ENCODE measurements around the gene MYO1D.

DNA sequence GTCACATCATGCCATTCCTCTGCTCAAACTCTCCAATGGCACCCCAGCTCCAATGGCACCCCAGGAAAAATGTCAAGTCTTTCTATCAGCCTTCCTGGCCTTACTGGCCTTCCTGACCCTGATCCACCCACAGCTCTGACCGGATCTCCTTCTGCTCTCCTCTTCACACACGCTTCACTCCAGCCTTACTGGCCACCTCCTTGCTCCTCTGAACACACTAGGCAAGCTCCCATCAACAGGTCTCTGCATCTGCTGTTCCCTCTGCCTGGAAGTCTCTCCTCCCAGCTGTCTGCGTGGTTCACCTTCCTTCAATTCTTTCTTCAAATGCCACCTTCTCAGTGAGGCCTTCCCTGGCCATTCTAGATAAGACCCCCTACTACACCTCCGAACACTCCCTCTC, 43.4 kb downstream of the MYO1D start:
- TF ChIP-seq YY1 (IDR thresholded peaks at IDR 0.05; ENCODE audit: insufficient read depth, insufficient replicate concordance, low read depth, low read length) = no peak
- TF ChIP-seq, protein P1, sequence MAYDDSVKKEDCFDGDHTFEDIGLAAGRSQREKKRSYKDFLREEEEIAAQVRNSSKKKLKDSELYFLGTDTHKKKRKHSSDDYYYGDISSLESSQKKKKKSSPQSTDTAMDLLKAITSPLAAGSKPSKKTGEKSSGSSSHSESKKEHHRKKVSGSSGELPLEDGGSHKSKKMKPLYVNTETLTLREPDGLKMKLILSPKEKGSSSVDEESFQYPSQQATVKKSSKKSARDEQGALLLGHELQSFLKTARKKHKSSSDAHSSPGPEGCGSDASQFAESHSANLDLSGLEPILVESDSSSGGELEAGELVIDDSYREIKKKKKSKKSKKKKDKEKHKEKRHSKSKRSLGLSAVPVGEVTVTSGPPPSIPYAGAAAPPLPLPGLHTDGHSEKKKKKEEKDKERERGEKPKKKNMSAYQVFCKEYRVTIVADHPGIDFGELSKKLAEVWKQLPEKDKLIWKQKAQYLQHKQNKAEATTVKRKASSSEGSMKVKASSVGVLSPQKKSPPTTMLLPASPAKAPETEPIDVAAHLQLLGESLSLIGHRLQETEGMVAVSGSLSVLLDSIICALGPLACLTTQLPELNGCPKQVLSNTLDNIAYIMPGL (CRISPR knock-in tag; IDR thresholded peaks at IDR 0.05; ENCODE audit: borderline replicate concordance in 1 of 2, low read depth in 1 of 2) = no peak
- TF ChIP-seq ZMYM2 (CRISPR knock-in tag; IDR thresholded peaks at IDR 0.05) = no peak
- no peak for TF ChIP-seq CTCF (CRISPR knock-in tag; IDR thresholded peaks at IDR 0.05)
- TF ChIP-seq NFYB (CRISPR knock-in tag; IDR thresholded peaks at IDR 0.05) = no peak
- TF ChIP-seq, protein P2, sequence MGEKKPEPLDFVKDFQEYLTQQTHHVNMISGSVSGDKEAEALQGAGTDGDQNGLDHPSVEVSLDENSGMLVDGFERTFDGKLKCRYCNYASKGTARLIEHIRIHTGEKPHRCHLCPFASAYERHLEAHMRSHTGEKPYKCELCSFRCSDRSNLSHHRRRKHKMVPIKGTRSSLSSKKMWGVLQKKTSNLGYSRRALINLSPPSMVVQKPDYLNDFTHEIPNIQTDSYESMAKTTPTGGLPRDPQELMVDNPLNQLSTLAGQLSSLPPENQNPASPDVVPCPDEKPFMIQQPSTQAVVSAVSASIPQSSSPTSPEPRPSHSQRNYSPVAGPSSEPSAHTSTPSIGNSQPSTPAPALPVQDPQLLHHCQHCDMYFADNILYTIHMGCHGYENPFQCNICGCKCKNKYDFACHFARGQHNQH (CRISPR knock-in tag; IDR thresholded peaks at IDR 0.05) = no peak
- TF ChIP-seq MTF2 (CRISPR knock-in tag; IDR thresholded peaks at IDR 0.05; ENCODE audit: borderline replicate concordance) = no peak
- no peak for TF ChIP-seq THAP11 (CRISPR knock-in tag; IDR thresholded peaks at IDR 0.05)
- no peak for TF ChIP-seq NFE2 (CRISPR knock-in tag; IDR thresholded peaks at IDR 0.05)
- no peak for TF ChIP-seq MTA3 (CRISPR knock-in tag; IDR thresholded peaks at IDR 0.05)
- TF ChIP-seq, protein P3, sequence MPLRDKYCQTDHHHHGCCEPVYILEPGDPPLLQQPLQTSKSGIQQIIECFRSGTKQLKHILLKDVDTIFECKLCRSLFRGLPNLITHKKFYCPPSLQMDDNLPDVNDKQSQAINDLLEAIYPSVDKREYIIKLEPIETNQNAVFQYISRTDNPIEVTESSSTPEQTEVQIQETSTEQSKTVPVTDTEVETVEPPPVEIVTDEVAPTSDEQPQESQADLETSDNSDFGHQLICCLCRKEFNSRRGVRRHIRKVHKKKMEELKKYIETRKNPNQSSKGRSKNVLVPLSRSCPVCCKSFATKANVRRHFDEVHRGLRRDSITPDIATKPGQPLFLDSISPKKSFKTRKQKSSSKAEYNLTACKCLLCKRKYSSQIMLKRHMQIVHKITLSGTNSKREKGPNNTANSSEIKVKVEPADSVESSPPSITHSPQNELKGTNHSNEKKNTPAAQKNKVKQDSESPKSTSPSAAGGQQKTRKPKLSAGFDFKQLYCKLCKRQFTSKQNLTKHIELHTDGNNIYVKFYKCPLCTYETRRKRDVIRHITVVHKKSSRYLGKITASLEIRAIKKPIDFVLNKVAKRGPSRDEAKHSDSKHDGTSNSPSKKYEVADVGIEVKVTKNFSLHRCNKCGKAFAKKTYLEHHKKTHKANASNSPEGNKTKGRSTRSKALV (CRISPR knock-in tag; IDR thresholded peaks at IDR 0.05) = no peak
- no peak for TF ChIP-seq ZXDC (CRISPR knock-in tag; IDR thresholded peaks at IDR 0.05)

Data from HepG2 (cell line).